Body of pancreas (tissue), 4 donors: ENCODE data around the gene CYP3A5. TPM values are rescaled to one million over a fixed set of nuclear protein-coding genes. Genes with fewer than 3 reads are reported as not detected.
A peak's percentile ranks its signal among the peaks of the same experiment; 100 is the strongest.
"Not testable (repeated sequence)": the region's sequence is repeated elsewhere in the genome, so short reads cannot be mapped to it uniquely, and the experiment has no call there.

Source experiments
- ATAC-seq: fragments of 150-250 bp; one replicate; pipeline ENCODE4 v1.9.1; 2016
- DNase-seq, 4 donors: peaks; one replicate each; pipeline ENCODE4 v3.0.0-alpha.2; 2019
- H3K27ac ChIP-seq, 4 donors: fragments of 200-600 bp; sonication (generic); 1 replicate in 3 of 4; 2 replicates in 1 of 4; pipeline versions ENCODE4 v1.5.1 to v1.6.1; 2016 to 2019; ENCODE audit warnings: mild to moderate bottlenecking in 1 of 4, mixed read lengths in 1 of 4, moderate library complexity in 1 of 4
- H3K27me3 ChIP-seq, 2 donors: fragments of 200-600 bp; sonication (generic); one replicate each; pipeline ENCODE4 v1.6.0; 2016; ENCODE audit warnings: mild to moderate bottlenecking in 1 of 2
- H3K36me3 ChIP-seq, 2 donors: fragments of 200-600 bp; sonication (generic); replicated peaks in 1 of 2; 2 replicates each; pipeline ENCODE4 v1.5.1; 2016; ENCODE audit warnings: low read depth in 2 of 2; ENCODE audit not compliant: insufficient read depth in 1 of 2
- H3K4me1 ChIP-seq: fragments of 200-600 bp; sonication (generic); one replicate; pipeline ENCODE4 v1.6.0; 2016
- H3K4me3 ChIP-seq, 2 donors: fragments of 200-600 bp; sonication (generic); 1 replicate in 1 of 2; 2 replicates in 1 of 2; pipeline ENCODE4 v1.5.1; 2016 to 2019
- H3K9me3 ChIP-seq, 3 donors: fragments of 200-600 bp; sonication (generic); 1 replicate in 2 of 3; 2 replicates in 1 of 3; pipeline ENCODE4 v1.5.1; 2016
- CTCF ChIP-seq, 7 experiments: fragments of 450-650 bp in 4 of 7; fragments of 200-600 bp in 3 of 7; sonication (generic) in 3 of 7; IDR thresholded peaks; one replicate each; pipeline ENCODE4 v1.5.1; 2016 to 2019; ENCODE audit warnings: antibody characterized with exemption in 7 of 7
- POLR2A ChIP-seq, 3 donors: fragments of 450-650 bp; IDR thresholded peaks; one replicate each; pipeline ENCODE4 v1.6.1; 2016; ENCODE audit warnings: antibody characterized with exemption in 3 of 3, mild to moderate bottlenecking in 2 of 3
- WGBS, 2 donors: methylation state at CpG; one replicate each; pipeline ENCODE4 v1.1.5; 2017; 5-methylcytosine and 5-hydroxymethylcytosine counted together
- intact Hi-C: fragments of 100-400 bp; cut with DNase I; formaldehyde crosslinking; loops from one replicate; pipeline ENCODE4 v1.15.1; 2023
- total RNA-seq, 2 donors: library from RNA; depleted of rRNA; stranded (reverse); fragments of >200 nt; gene quantifications; one replicate each; pipeline ENCODE4 v1.1.0, GENCODE V29; 2016

CYP3A5 gene
- total RNA-seq, 2 donors from 2014 or later: 170 to 358 TPM

- 82 to 83% methylated on average over 1 of the region's 1 CpG for WGBS, 2 donors
- no peak for ATAC-seq
- no peaks in the 10 kb centered on the region for H3K9me3 ChIP-seq
Measured at GRCh38 chr7:99666013-99666395, 13.8 kb downstream of the CYP3A5 start.

GRCh38 chr7:99665312-99666012 lies 14.3 kb downstream of the CYP3A5 start:
- DNase-seq (no peak), ATAC-seq (no peak)
- H3K36me3 ChIP-seq: peaks cover 32 to 39% of the 10 kb centered on the region in 2 donors
- no peaks in the 10 kb centered on the region for H3K27me3 ChIP-seq
- intact Hi-C loops: no loop called here
- H3K9me3 ChIP-seq: no peaks in the 10 kb centered on the region
- 99% methylated on average over 3 of the region's 3 CpGs for WGBS, 2 donors
- no peak overlapping the region for H3K27ac ChIP-seq
- no peak overlapping the region for H3K4me3 ChIP-seq
- no peak for TF ChIP-seq POLR2A (IDR thresholded peaks at IDR 0.05)
- no peak for TF ChIP-seq CTCF (IDR thresholded peaks at IDR 0.05)
- H3K4me1 ChIP-seq: no peaks in the 10 kb centered on the region

More at GRCh38 chr7:99666013-99666395, 13.8 kb downstream of the CYP3A5 start:
- Histone ChIP-seq H3K4me3 (no peak overlapping the region), H3K36me3 (peaks cover 29 to 34% of the 10 kb centered on the region in 2 donors), H3K4me1 (no peaks in the 10 kb centered on the region), H3K27ac (no peak overlapping the region), H3K27me3 (no peaks in the 10 kb centered on the region)
- intact Hi-C loops: no loop called here
- TF ChIP-seq POLR2A (IDR thresholded peaks at IDR 0.05): no peak
- TF ChIP-seq CTCF (IDR thresholded peaks at IDR 0.05): no peak
- DNase-seq: no peak

GRCh38 chr7:99657879-99658278 lies 21.9 kb downstream of the CYP3A5 start:
- H3K27ac ChIP-seq, ATAC-seq, intact Hi-C loops, H3K4me3 ChIP-seq, H3K4me1 ChIP-seq, DNase-seq, H3K27me3 ChIP-seq: not testable (repeated sequence)
- Histone ChIP-seq H3K9me3 (peaks cover 0 to 23% (median 0%) of the 10 kb centered on the region in 3 donors), H3K36me3 (peaks cover 22 to 26% of the 10 kb centered on the region in 2 donors)
- 91 to 92% methylated on average over 5 of the region's 5 CpGs for WGBS, 2 donors

GRCh38 chr7:99654626-99655025 lies 25.2 kb downstream of the CYP3A5 start:
- ATAC-seq, H3K27ac ChIP-seq, H3K27me3 ChIP-seq, H3K4me3 ChIP-seq, H3K4me1 ChIP-seq, H3K36me3 ChIP-seq, intact Hi-C loops, DNase-seq: not testable (repeated sequence)
- peaks cover 0 to 20% (median 0%) of the 10 kb centered on the region in 3 donors for H3K9me3 ChIP-seq
- 91 to 96% methylated on average over 3 of the region's 3 CpGs for WGBS, 2 donors

- no peak overlapping the region for H3K27ac ChIP-seq
- no peak overlapping the region for H3K4me3 ChIP-seq
- WGBS, 2 donors: 98% methylated on average over 3 of the region's 3 CpGs
- H3K36me3 ChIP-seq: no peaks in the 10 kb centered on the region
- peaks cover 0 to 11% (median 0%) of the 10 kb centered on the region in 3 donors for H3K9me3 ChIP-seq
- DNase-seq: no peak
- H3K27me3 ChIP-seq: no peaks in the 10 kb centered on the region
- no peaks in the 10 kb centered on the region for H3K4me1 ChIP-seq
- peak; percentile 59 for ATAC-seq
- no peak for TF ChIP-seq CTCF (IDR thresholded peaks at IDR 0.05)
- TF ChIP-seq POLR2A (IDR thresholded peaks at IDR 0.05): peak in 1 of 3 donors; percentile 33
- intact Hi-C loops: no loop called here
Measured at GRCh38 chr7:99653754-99654153, 26.0 kb downstream of the CYP3A5 start.

GRCh38 chr7:99653269-99653668 lies 26.5 kb downstream of the CYP3A5 start:
- H3K27ac ChIP-seq, H3K4me3 ChIP-seq, intact Hi-C loops, H3K27me3 ChIP-seq, DNase-seq, H3K4me1 ChIP-seq, H3K9me3 ChIP-seq, H3K36me3 ChIP-seq: not testable (repeated sequence)
- ATAC-seq: peak; percentile 20
- 96 to 97% methylated on average over 4 of the region's 4 CpGs for WGBS, 2 donors
